ENCODE measurements around the gene NFKBIE. TPM values are rescaled to one million over a fixed set of nuclear protein-coding genes. Genes with fewer than 3 reads are reported as not detected.

The NFKBIE gene
- total and polyA plus RNA-seq, 8 donors = 0.89 to 23.5 (median 10.3) TPM; not detected in 2

- DNase-seq = no peak
- H3K9me3 ChIP-seq = no peaks in the 10 kb centered on the region
- H3K4me3 ChIP-seq = peak overlapping the region in 3 of 4 donors; percentile 70 to 99 (median 93)
- H3K27ac ChIP-seq = peak overlapping the region; percentile 2 to 99 (median 97)
- intact Hi-C loops (cut with DNase I; ENCODE audit: low total_unique reads) = no loop called here
- H3K36me3 ChIP-seq = peaks cover 54 to 58% (median 57%) of the 10 kb centered on the region in 4 donors
- WGBS, 5 donors = 48 to 58% (median 52%) methylated on average over 9 of the region's 9 CpGs
- TF ChIP-seq POLR2A (IDR thresholded peaks at IDR 0.05) (no peak), CTCF (IDR thresholded peaks at IDR 0.05) (no peak), POLR2AphosphoS5 (IDR thresholded peaks at IDR 0.05) (no peak), EP300 (IDR thresholded peaks at IDR 0.05) (no peak)
- H3K4me1 ChIP-seq = peaks cover 38 to 73% (median 59%) of the 10 kb centered on the region in 4 donors
- no peaks in the 10 kb centered on the region for H3K27me3 ChIP-seq
Measured at GRCh38 chr6:44249082-44249748, 16.1 kb downstream of the NFKBIE start.

- H3K4me1 ChIP-seq = peaks cover 33 to 67% (median 56%) of the 10 kb centered on the region in 4 donors
- intact Hi-C loops (cut with DNase I; ENCODE audit: low total_unique reads) = no loop called here
- peak overlapping the region in 4 of 5 donors; percentile 94 to 99 (median 98) for H3K27ac ChIP-seq
- no peak for DNase-seq
- H3K27me3 ChIP-seq = no peaks in the 10 kb centered on the region
- peak overlapping the region; percentile 70 to 99 (median 92) for H3K4me3 ChIP-seq
- H3K9me3 ChIP-seq = no peaks in the 10 kb centered on the region
- WGBS, 5 donors = 9 to 20% (median 16%) methylated on average over 1 of the region's 1 CpG
- peaks cover 48 to 52% (median 51%) of the 10 kb centered on the region in 4 donors for H3K36me3 ChIP-seq
- TF ChIP-seq POLR2A (IDR thresholded peaks at IDR 0.05) (no peak), EP300 (IDR thresholded peaks at IDR 0.05) (no peak), CTCF (IDR thresholded peaks at IDR 0.05) (no peak), POLR2AphosphoS5 (IDR thresholded peaks at IDR 0.05) (no peak)
Measured at GRCh38 chr6:44248579-44248978, 16.8 kb downstream of the NFKBIE start.

- peak overlapping the region; percentile 94 to 99 (median 98) for H3K27ac ChIP-seq
- WGBS, 5 donors = 0 to 1% (median 0%) methylated on average over 37 to 52 of the region's 52 CpGs
- peaks cover 32 to 57% (median 48%) of the 10 kb centered on the region in 4 donors for H3K4me1 ChIP-seq
- TF ChIP-seq EP300 (IDR thresholded peaks at IDR 0.05) = no peak
- peak; percentile 30 to 67 (median 54) for TF ChIP-seq POLR2AphosphoS5 (IDR thresholded peaks at IDR 0.05)
- peak overlapping the region; percentile 70 to 99 (median 92) for H3K4me3 ChIP-seq
- no peaks in the 10 kb centered on the region for H3K9me3 ChIP-seq
- peaks cover 38 to 42% (median 41%) of the 10 kb centered on the region in 4 donors for H3K36me3 ChIP-seq
- peak; percentile 80 to 91 for DNase-seq
- intact Hi-C loops (cut with DNase I; ENCODE audit: low total_unique reads) = no loop called here
- no peaks in the 10 kb centered on the region for H3K27me3 ChIP-seq
Measured at GRCh38 chr6:44247338-44248302, 17.7 kb downstream of the NFKBIE start.

- DNase-seq = peak; percentile 98
- peaks cover 30 to 34% (median 33%) of the 10 kb centered on the region in 4 donors for H3K36me3 ChIP-seq
- peak within 1 kb of the TSS; percentile 70 to 99 (median 92) for H3K4me3 ChIP-seq
- H3K9me3 ChIP-seq = no peaks in the 10 kb centered on the region
- TF ChIP-seq EP300 (IDR thresholded peaks at IDR 0.05) (no peak), POLR2AphosphoS5 (IDR thresholded peaks at IDR 0.05) (peak; percentile 97 to 100 (median 100)), POLR2A (IDR thresholded peaks at IDR 0.05) (peak in 2 of 4 donors; percentile 90 to 98)
- 0% methylated on average over 30 to 34 of the region's 34 CpGs for WGBS, 5 donors
- intact Hi-C loops (cut with DNase I; ENCODE audit: low total_unique reads) = no loop called here
- H3K27ac ChIP-seq = peak within 1 kb of the TSS; percentile 94 to 99 (median 98)
- H3K27me3 ChIP-seq = no peaks in the 10 kb centered on the region
- H3K4me1 ChIP-seq = peaks cover 28 to 49% (median 41%) of the 10 kb centered on the region in 4 donors
Measured at GRCh38 chr6:44246663-44247337, 18.6 kb downstream of the NFKBIE start, which contains the start of gene HSP90AB1. HSP90AB1 (plus strand) TSS chr6:44247101; CDS start chr6:44248630, 1,529 bp downstream.
